ENCODE data around the gene NAALADL2.
"Not testable (repeated sequence)": the region's sequence is repeated elsewhere in the genome, so short reads cannot be mapped to it uniquely, and the experiment has no call there.

NAALADL2 gene

DNA sequence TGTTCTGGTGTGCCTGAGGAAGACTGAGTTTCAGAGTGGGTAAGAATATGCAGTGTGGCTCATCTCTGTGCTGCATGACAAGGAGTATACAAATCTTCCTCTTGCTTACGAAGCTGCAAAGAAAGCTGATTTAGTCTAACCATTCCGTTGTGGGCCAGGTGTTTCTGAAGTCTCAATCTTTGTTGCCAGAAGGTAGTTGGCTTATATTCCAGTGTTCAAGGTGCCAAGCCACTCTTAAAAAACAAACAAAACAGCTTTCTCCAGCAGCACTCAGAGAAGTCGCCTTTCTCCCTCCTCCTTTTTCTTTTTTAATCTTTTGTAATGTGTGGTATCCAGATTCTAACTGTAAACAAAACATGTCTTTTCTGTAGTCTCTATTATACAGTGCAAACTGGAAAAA is 872.4 kb downstream of the NAALADL2 start:
- no peak for DNase-seq

DNA sequence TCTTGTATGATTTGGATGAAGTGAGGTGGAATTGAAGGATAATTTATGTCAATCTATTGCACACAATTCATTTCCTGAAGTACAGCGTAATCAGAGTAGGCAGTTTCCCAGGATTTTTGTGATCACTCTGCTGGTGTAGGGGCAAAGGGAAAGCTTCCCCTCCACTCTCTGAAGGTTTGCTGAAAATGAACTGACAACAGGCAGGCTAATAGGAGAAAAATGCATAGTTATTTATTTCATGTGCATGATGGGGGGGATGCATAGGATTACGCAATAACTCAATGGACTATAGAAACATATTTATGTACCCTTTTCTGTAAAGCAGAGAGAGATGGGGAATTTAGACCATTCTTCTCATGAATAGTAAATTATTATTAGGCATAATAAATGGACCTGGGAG is 872.9 kb downstream of the NAALADL2 start:
- DNase-seq, result no peak

- DNase-seq, result no peak
These were observed 876.7 kb downstream of the NAALADL2 start for GRCh38 chr3:175735866-175736265.

DNA sequence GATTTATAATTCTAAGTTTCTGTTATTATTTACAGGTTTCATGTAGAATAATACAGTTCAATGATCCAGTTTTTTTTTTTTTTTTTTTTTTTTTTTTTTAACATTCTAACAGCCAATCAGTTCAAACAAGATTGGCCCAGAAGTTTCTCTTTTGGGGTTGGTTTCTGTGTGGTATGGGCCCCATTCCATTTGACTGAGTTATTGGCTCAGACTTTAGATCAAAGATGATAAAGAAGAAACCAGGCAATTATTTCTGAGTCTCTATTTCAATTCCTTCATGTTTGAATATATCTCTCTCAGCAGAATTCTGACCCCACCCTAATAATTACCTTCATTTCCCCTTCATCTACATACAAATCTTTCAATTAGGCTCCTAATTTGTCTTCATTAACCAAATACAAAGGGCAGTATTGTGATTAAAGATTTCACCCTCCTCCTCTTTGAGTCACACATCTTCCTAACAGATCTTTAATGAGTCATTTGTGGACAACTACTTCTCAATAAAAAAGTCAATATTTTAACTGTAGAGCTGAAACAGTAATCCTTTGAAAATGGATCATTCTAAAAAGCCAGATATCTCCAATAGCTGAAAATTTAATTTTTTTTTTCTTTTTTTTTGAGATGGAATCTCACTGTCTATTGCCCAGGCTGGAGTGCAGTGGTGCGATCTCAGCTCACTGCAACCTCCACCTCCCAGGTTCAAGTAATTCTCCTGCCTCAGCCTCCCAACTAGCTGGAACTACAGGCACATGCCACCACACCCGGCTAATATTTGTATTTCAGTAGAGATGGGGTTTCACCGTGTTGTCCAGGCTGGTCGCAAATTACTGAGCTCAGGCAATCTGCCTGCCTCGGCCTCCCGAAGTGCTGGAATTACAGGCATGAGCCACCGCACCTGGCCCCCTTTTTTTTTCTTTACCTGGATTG is 878.8 kb downstream of the NAALADL2 start:
- no peak for DNase-seq

DNA sequence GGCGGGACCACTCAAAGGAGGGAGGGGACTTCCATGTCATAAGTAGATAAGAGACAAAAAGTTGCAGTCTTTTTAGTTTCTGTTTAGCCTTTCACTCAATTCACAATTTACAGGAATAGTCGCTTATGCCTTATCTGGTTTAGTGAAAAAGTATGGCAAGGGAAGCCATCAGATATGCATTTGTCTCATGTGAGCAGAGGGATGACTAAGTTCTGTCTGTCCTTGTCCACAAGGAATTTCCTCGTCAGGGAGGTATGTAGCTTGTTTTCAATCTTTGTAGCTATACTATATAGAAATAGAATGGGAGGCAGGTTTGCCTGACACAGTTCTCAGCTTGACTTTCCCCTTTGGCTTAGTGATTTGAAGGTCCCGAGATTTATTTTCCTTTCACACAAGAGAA is 882.8 kb downstream of the NAALADL2 start:
- DNase-seq, result no peak

GRCh38 chr3:175743733-175744400 is 884.7 kb downstream of the NAALADL2 start:
- no peak for DNase-seq

GRCh38 chr3:175746308-175746707 is 887.2 kb downstream of the NAALADL2 start:
- DNase-seq, result no peak

DNA sequence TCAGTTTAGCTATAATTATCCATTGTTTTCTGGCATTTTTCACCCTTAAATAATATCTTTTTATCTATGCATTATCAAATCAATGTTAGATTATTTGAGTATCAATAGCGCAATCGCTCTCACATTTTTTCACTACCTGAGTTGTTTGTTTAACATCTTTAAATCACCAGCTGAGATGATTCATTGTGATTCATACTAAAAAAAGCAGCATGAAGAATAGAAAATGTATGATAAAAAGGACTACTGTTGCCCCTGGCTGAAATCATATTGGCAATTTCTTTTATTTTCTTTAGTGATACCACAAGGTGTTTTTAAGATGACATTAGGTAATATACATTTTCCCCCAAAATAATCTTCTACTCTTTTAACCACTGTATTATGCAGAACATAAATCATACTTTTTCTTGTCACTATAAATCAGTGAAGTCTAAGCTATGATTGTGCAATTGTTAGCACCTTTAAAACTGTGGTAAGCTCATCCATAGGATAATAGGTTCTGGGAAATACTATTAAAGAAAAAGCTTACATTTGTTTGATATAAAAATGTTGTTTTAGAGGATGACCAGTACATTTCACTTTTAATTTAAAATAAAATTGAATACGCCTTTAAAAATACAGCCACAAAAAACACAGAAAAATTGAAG is 889.1 kb downstream of the NAALADL2 start:
- DNase-seq, result no peak

GRCh38 chr3:175749981-175750380 is 890.8 kb downstream of the NAALADL2 start:
- no peak for DNase-seq

DNA sequence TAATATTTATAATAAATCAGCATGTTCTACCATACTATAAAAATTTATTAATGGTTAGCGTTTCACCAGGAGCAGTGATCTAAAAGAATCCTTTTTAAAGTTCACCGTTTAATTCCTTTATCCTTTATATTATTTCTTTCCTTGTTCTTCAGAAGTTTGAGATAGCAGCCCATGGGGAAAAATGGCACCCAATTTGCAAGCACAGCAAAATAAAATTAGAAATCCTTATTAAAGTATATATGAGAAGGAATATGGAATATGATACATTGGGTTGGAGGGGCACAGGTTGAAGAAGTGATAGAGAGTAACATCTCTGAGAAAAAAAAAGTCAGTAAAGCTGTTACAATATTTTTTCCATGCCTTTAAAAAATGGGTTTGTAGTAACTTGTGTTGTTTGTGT is 892.0 kb downstream of the NAALADL2 start:
- no peak for DNase-seq

GRCh38 chr3:175763948-175764347 is 904.8 kb downstream of the NAALADL2 start:
- DNase-seq, result no peak

GRCh38 chr3:175764722-175765121 is 905.6 kb downstream of the NAALADL2 start:
- no peak for DNase-seq

DNA sequence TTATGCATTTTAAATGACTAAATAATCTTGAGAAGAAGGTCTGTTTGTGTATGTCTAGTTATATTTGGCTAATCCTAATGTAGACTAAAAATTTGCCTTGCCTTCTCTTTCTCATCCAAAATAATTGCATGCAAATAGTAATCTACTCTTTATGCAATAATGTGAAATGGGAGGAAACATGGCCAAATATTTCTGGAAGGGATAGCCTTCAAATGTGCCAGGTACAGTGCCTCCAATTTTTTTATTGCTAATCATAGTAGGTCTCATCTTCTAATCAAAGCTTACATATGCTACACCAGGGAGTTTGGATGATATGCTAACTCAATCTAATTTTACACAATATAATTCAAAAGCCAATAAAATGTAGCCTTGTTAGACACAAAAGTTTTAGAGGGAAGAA is 911.3 kb downstream of the NAALADL2 start:
- DNase-seq, result no peak

GRCh38 chr3:175777495-175777894 is 918.4 kb downstream of the NAALADL2 start:
- DNase-seq, result no peak

- no peak for DNase-seq
These were observed 918.8 kb downstream of the NAALADL2 start for GRCh38 chr3:175777965-175778364.

DNA sequence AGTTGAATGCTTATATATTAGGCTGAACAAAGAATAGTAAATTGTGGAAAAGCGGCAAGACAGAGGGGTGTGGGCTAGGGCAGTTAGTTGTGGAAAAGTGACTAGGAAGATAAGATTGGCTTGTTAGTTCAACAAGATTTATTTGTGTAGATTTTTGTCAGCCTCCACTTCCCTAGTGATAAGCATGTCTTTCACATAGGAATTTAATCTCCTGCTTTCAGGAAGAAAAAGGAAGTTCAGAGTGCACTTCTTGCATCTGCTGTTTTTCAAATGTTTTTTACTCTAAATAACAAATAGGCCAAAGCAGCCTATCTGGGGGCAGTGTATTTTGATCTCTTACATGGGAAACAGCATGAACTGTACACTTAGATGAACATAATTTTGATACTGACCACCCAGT is 919.9 kb downstream of the NAALADL2 start:
- DNase-seq, result no peak

DNA sequence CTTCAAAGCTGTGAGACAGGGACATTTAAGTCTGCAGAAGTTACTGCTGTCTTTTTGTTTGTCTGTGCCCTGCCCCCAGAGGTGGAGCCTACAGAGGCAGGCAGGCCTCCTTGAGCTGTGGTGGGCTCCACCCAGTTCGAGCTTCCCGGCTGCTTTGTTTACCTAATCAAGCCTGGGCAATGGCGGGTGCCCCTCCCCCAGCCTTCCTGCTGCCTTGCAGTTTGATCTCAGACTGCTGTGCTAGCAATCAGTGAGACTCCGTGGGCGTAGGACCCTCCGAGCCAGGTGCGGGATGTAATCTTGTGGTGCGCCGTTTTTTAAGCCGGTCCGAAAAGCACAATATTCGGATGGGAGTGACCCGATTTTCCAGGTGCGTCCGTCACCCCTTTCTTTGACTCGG is 928.0 kb downstream of the NAALADL2 start:
- not testable (repeated sequence) for DNase-seq

DNA sequence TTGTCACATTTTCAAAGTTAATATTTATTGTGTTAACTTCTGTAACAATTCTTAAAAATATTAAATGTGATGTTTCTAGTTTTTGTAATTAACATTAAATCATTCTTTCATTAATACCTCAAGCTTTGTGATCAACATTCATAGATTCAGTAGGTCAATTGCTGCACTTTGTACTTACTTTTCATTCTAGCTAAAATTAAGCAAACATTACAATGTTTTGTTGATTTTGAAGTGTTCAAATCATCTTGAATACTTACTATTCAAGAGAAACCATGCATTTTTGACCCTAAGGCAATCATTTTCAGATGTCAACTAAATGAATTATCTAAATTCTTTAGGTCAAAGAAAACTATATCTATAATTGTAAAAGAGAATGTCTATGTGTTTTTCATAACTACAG is 933.1 kb downstream of the NAALADL2 start:
- no peak for DNase-seq

- no peak for DNase-seq
These were observed 939.2 kb downstream of the NAALADL2 start for GRCh38 chr3:175798326-175798725.

- no peak for DNase-seq
These were observed 946.7 kb downstream of the NAALADL2 start for GRCh38 chr3:175805825-175806224.

DNA sequence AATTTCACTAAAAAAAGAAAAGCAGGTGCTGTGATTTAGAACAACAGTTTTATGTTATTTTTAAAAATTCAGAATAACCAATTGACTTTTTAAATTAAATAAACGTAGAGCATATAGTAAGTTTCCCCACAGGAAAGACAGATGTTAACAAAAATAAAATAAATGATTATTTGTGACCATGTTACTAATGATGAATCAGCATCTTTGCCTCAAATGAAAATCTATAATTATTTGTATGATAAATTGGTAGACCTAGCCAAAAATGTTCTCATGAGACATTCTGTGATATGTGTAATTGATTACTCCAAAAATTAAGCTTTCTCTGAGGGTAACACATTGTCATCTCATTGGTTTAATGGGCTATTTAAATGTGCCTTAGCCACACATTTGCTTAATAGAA is 948.0 kb downstream of the NAALADL2 start:
- DNase-seq, result no peak

- DNase-seq, result no peak
These were observed 959.8 kb downstream of the NAALADL2 start for GRCh38 chr3:175818811-175819464.
